H1 (cell line): ENCODE measurements around the gene SLC5A11. TPM values are rescaled to one million over a fixed set of nuclear protein-coding genes. Genes with fewer than 3 reads are reported as not detected.

Experiments used
- CBX8 ChIP-seq: fragments of 300-800, 300-1000 bp; sonication (generic); IDR thresholded peaks from 2 replicates; pipeline ENCODE4 v1.7.1; 2016; ENCODE audit warnings: low read depth, low read length, borderline replicate concordance
- CHD2 ChIP-seq: IDR thresholded peaks from 2 replicates; pipeline ENCODE4 v1.6.1; 2012; ENCODE audit warnings: low read length, improper control_type of control experiment
- polyA plus RNA-seq, 7 experiments: library from polyadenylated mRNA; depleted of rRNA in 3 of 7; stranded (reverse) in 5 of 7; unstranded in 2 of 7; fragments of >200 nt in 5 of 7; fragments of 200-250 nt in 2 of 7; gene quantifications; 1 replicate in 5 of 7; 2 replicates in 1 of 7; 4 replicates in 1 of 7; pipeline versions ENCODE4 v1.2.1 to v1.2.3, GENCODE V29; 2011 to 2013; ENCODE audit warnings: missing spikeins in 2 of 7, mixed read lengths in 2 of 7
- total RNA-seq: library from RNA; stranded (reverse); fragmentation: NEBNext Ultra II Directional; extraction: Animal tissue kit (Norgen Biotek cat#: 25700); gene quantifications from 2 replicates; pipeline ENCODE4 v1.2.1, GENCODE V29; 2021

Gene SLC5A11
- total and polyA plus RNA-seq, 2 of the 8 experiments (the other 6 are each of a cell fraction or from before 2014, with no cell fraction given) = 0.26 to 0.59 TPM

- TF ChIP-seq CBX8 = no peak
- TF ChIP-seq CHD2 = no peak
Measured at GRCh38 chr16:24930440-24930839, 84.7 kb downstream of the SLC5A11 start (continued).
